Aorta (tissue), 5 donors: ENCODE measurements around the gene LRIG3. TPM values are rescaled to one million over a fixed set of nuclear protein-coding genes. Genes with fewer than 3 reads are reported as not detected.
A peak's percentile ranks its signal among the peaks of the same experiment; 100 is the strongest.
"Not testable (repeated sequence)": the region's sequence is repeated elsewhere in the genome, so short reads cannot be mapped to it uniquely, and the experiment has no call there.

Experiments used
- ATAC-seq: fragments of 200-7000 bp; cut with Tn5 transposase; one replicate; pipeline ENCODE4 v1.9.1; 2022; ENCODE audit warnings: moderate library complexity; ENCODE audit not compliant: low FRiP score
- DNase-seq, 2 donors: peaks; one replicate each; pipeline ENCODE4 v3.0.0-alpha.2; 2020
- H3K27ac ChIP-seq, 2 donors: one replicate each; pipeline ENCODE4 v1.5.1; 2013; ENCODE audit warnings: low read length in 2 of 2, mild to moderate bottlenecking in 2 of 2, moderate library complexity in 2 of 2, control low read depth in 1 of 2, inconsistent platforms in 1 of 2, low read depth in 1 of 2
- H3K27me3 ChIP-seq, 2 donors: one replicate each; pipeline ENCODE4 v1.6.1; 2013; ENCODE audit warnings: control low read depth in 1 of 2, low read length in 1 of 2, mild to moderate bottlenecking in 1 of 2, moderate library complexity in 1 of 2; ENCODE audit not compliant: insufficient read depth in 2 of 2, control insufficient read depth in 1 of 2
- H3K36me3 ChIP-seq, 2 donors: one replicate each; pipeline ENCODE4 v1.6.1; 2013; ENCODE audit warnings: control low read depth in 1 of 2, low read length in 1 of 2, mild to moderate bottlenecking in 1 of 2; ENCODE audit not compliant: insufficient read depth in 2 of 2, control insufficient read depth in 1 of 2
- H3K4me1 ChIP-seq, 2 donors: one replicate each; pipeline ENCODE4 v1.6.1; 2013; ENCODE audit warnings: low read length in 2 of 2, control low read depth in 1 of 2, mild to moderate bottlenecking in 1 of 2, moderate library complexity in 1 of 2; ENCODE audit not compliant: insufficient read depth in 2 of 2, control insufficient read depth in 1 of 2
- H3K4me3 ChIP-seq, 2 donors: one replicate each; pipeline ENCODE4 v1.5.1; 2013; ENCODE audit warnings: low read length in 2 of 2, control low read depth in 1 of 2, mild to moderate bottlenecking in 1 of 2
- H3K9me3 ChIP-seq: one replicate; pipeline ENCODE4 v1.6.1; 2013; ENCODE audit warnings: mild to moderate bottlenecking, low read length; ENCODE audit not compliant: control insufficient read depth
- WGBS, 2 donors: extraction: QIAGEN DNeasy Blood & Tissue Kit; methylation state at CpG; one replicate each; pipeline ENCODE4 v1.1.7; 2013; 5-methylcytosine and 5-hydroxymethylcytosine counted together
- intact Hi-C, 2 donors: fragments of 100-400 bp; cut with DNase I; formaldehyde crosslinking; loops; one replicate each; pipeline versions ENCODE4 v1.14.2 to v1.15.0; 2022
- polyA plus RNA-seq, 2 donors: library from polyadenylated mRNA; stranded (reverse); fragments of 200-250 nt; gene quantifications; one replicate each; pipeline ENCODE4 v1.2.3, GENCODE V29; 2013
- total RNA-seq, 2 donors: library from RNA; stranded (reverse); fragmentation: NEBNext Ultra II Directional; extraction: Animal tissue kit (Norgen Biotek cat#: 25700); gene quantifications; one replicate each; pipeline ENCODE4 v1.2.1, GENCODE V29; 2021
- donor health status: healthy with polysubstance abuse.
- donor health status: Bipolar disorder and iron deficiency.
- donor health status: DM: no; HTN: no; CAD: no.
- donor health status: DM: no; HTN: no; CAD: no.
- donor health status: DM: yes; HTN: yes; CAD: no.

The LRIG3 gene
- total and polyA plus RNA-seq, 4 donors = 3.3 to 51.4 (median 20.2) TPM

- Histone ChIP-seq H3K36me3 (peaks cover 2 to 5% of the 10 kb centered on the region in 2 donors), H3K4me3 (no peak overlapping the region), H3K9me3 (no peaks in the 10 kb centered on the region), H3K27me3 (no peaks in the 10 kb centered on the region), H3K4me1 (peaks cover 2 to 6% of the 10 kb centered on the region in 2 donors), H3K27ac (no peak overlapping the region)
- DNase-seq (no peak), ATAC-seq (no peak)
- WGBS, 2 donors = 80 to 81% methylated on average over 9 of the region's 9 CpGs
- intact Hi-C loops = no loop called here
Measured at GRCh38 chr12:58905422-58905821, 14.9 kb downstream of the LRIG3 start.

- ATAC-seq, DNase-seq, H3K27me3 ChIP-seq, H3K27ac ChIP-seq, intact Hi-C loops, H3K4me1 ChIP-seq, H3K4me3 ChIP-seq, H3K36me3 ChIP-seq, H3K9me3 ChIP-seq: not testable (repeated sequence)
- 94 to 100% methylated on average over 1 of the region's 1 CpG for WGBS, 2 donors
Measured at GRCh38 chr12:58902726-58903125, 17.6 kb downstream of the LRIG3 start.

- intact Hi-C loops = no loop called here
- H3K27me3 ChIP-seq = no peaks in the 10 kb centered on the region
- peaks cover 1 to 8% of the 10 kb centered on the region in 2 donors for H3K4me1 ChIP-seq
- no peak overlapping the region for H3K27ac ChIP-seq
- no peaks in the 10 kb centered on the region for H3K9me3 ChIP-seq
- H3K4me3 ChIP-seq = no peak overlapping the region
- H3K36me3 ChIP-seq = peaks cover 0 to 3% of the 10 kb centered on the region in 2 donors
- peak; percentile 52 for ATAC-seq
- whole genome bisulfite sequencing, 2 donors = 92 to 96% methylated on average over 5 of the region's 5 CpGs
- DNase-seq = no peak
Measured at GRCh38 chr12:58901664-58902063, 18.6 kb downstream of the LRIG3 start.

- ATAC-seq (no peak), DNase-seq (no peak)
- Histone ChIP-seq H3K4me3 (no peak overlapping the region), H3K9me3 (no peaks in the 10 kb centered on the region), H3K4me1 (peaks cover 1 to 12% of the 10 kb centered on the region in 2 donors), H3K27me3 (no peaks in the 10 kb centered on the region), H3K36me3 (no peaks in the 10 kb centered on the region), H3K27ac (no peak overlapping the region)
- WGBS, 2 donors = 68 to 69% methylated on average over 4 of the region's 4 CpGs
- intact Hi-C loops = no loop called here
Measured at GRCh38 chr12:58897969-58898368, 22.3 kb downstream of the LRIG3 start.

- H3K4me3 ChIP-seq = no peak overlapping the region
- ATAC-seq = no peak
- DNase-seq = no peak
- H3K36me3 ChIP-seq = no peaks in the 10 kb centered on the region
- 72 to 75% methylated on average over 1 of the region's 1 CpG for WGBS, 2 donors
- no peaks in the 10 kb centered on the region for H3K27me3 ChIP-seq
- H3K4me1 ChIP-seq = peaks cover 1 to 12% of the 10 kb centered on the region in 2 donors
- H3K27ac ChIP-seq = no peak overlapping the region
- intact Hi-C loops = no loop called here
- H3K9me3 ChIP-seq = no peaks in the 10 kb centered on the region
Measured at GRCh38 chr12:58896278-58896677, 24.0 kb downstream of the LRIG3 start.

- no peak for ATAC-seq
- Histone ChIP-seq H3K27me3 (no peaks in the 10 kb centered on the region), H3K36me3 (no peaks in the 10 kb centered on the region), H3K27ac (no peak overlapping the region), H3K4me3 (no peak overlapping the region), H3K9me3 (no peaks in the 10 kb centered on the region), H3K4me1 (peaks cover 1 to 12% of the 10 kb centered on the region in 2 donors)
- intact Hi-C loops = no loop called here
- 82 to 85% methylated on average over 4 of the region's 4 CpGs for WGBS, 2 donors
- DNase-seq = no peak
Measured at GRCh38 chr12:58895053-58895452, 25.3 kb downstream of the LRIG3 start.

- 35 to 41% methylated on average over 6 of the region's 6 CpGs for WGBS, 2 donors
- H3K4me3 ChIP-seq = no peak overlapping the region
- H3K36me3 ChIP-seq = peaks cover 0 to 5% of the 10 kb centered on the region in 2 donors
- H3K9me3 ChIP-seq = no peaks in the 10 kb centered on the region
- ATAC-seq = no peak
- no peaks in the 10 kb centered on the region for H3K27me3 ChIP-seq
- DNase-seq = no peak
- intact Hi-C loops = no loop called here
- H3K27ac ChIP-seq = no peak overlapping the region
- peaks cover 1 to 12% of the 10 kb centered on the region in 2 donors for H3K4me1 ChIP-seq
Measured at GRCh38 chr12:58894040-58894439, 26.3 kb downstream of the LRIG3 start.

- no peak for ATAC-seq
- H3K4me1 ChIP-seq = peaks cover 1 to 12% of the 10 kb centered on the region in 2 donors
- peaks cover 0 to 5% of the 10 kb centered on the region in 2 donors for H3K36me3 ChIP-seq
- H3K4me3 ChIP-seq = no peak overlapping the region
- H3K27ac ChIP-seq = no peak overlapping the region
- 88 to 91% methylated on average over 3 of the region's 3 CpGs for WGBS, 2 donors
- DNase-seq = no peak
- intact Hi-C loops = no loop called here
- H3K27me3 ChIP-seq = no peaks in the 10 kb centered on the region
- H3K9me3 ChIP-seq = no peaks in the 10 kb centered on the region
Measured at GRCh38 chr12:58893495-58893894, 26.8 kb downstream of the LRIG3 start.

- H3K27me3 ChIP-seq = no peaks in the 10 kb centered on the region
- DNase-seq (no peak), ATAC-seq (no peak)
- intact Hi-C loops = no loop called here
- no peak overlapping the region for H3K4me3 ChIP-seq
- peaks cover 0 to 2% of the 10 kb centered on the region in 2 donors for H3K4me1 ChIP-seq
- peaks cover 0 to 5% of the 10 kb centered on the region in 2 donors for H3K36me3 ChIP-seq
- no peaks in the 10 kb centered on the region for H3K9me3 ChIP-seq
- no peak overlapping the region for H3K27ac ChIP-seq
- WGBS, 2 donors = 88 to 93% methylated on average over 6 of the region's 6 CpGs
Measured at GRCh38 chr12:58889557-58889956, 30.7 kb downstream of the LRIG3 start.
